Measurements from ENCODE around the gene C1orf198.

The C1orf198 gene

GRCh38 chr1:230794431-230794830 lies 73.9 kb downstream of the C1orf198 start:
- no peak overlapping the region for H3K4me3 ChIP-seq (ENCODE audit: low read length)
- H3K4me1 ChIP-seq (ENCODE audit: control insufficient read depth, low read length): no peaks in the 10 kb centered on the region
- no peaks in the 10 kb centered on the region for H3K9me3 ChIP-seq (ENCODE audit: control insufficient read depth, insufficient read depth, low read length)
- no peaks in the 10 kb centered on the region for H3F3A ChIP-seq (ENCODE audit: control insufficient read depth, insufficient read depth)
- no peaks in the 10 kb centered on the region for H3K36me3 ChIP-seq (ENCODE audit: control insufficient read depth, low read length)
- no peaks in the 10 kb centered on the region for H3K27me3 ChIP-seq (ENCODE audit: control insufficient read depth, low read length)
- no peak overlapping the region for H3K27ac ChIP-seq (ENCODE audit: low read depth, low read length)
- H3K4me2 ChIP-seq (ENCODE audit: low read length): no peak overlapping the region
- no peaks in the 10 kb centered on the region for H4K20me1 ChIP-seq (ENCODE audit: control insufficient read depth, insufficient read depth, low read depth, low read length)
- H3K79me2 ChIP-seq (ENCODE audit: control insufficient read depth, low read length): no peaks in the 10 kb centered on the region
- H3K9me2 ChIP-seq (replicated peaks; ENCODE audit: control insufficient read depth, low read length): no peaks in the 10 kb centered on the region
- no peak for TF ChIP-seq EZH2phosphoT487 (IDR thresholded peaks at IDR 0.05; ENCODE audit: borderline replicate concordance, low read length)
- TF ChIP-seq CTCF (IDR thresholded peaks at IDR 0.05; ENCODE audit: low read depth, low read length, poor library complexity, severe bottlenecking): no peak

GRCh38 chr1:230793463-230793745 lies 74.9 kb downstream of the C1orf198 start:
- Histone ChIP-seq H3K27ac (ENCODE audit: low read depth, low read length) (no peak overlapping the region), H3K79me2 (ENCODE audit: control insufficient read depth, low read length) (no peaks in the 10 kb centered on the region), H3K4me1 (ENCODE audit: control insufficient read depth, low read length) (no peaks in the 10 kb centered on the region), H3K4me3 (ENCODE audit: low read length) (no peak overlapping the region), H3F3A (ENCODE audit: control insufficient read depth, insufficient read depth) (no peaks in the 10 kb centered on the region), H3K9me3 (ENCODE audit: control insufficient read depth, insufficient read depth, low read length) (no peaks in the 10 kb centered on the region), H3K36me3 (ENCODE audit: control insufficient read depth, low read length) (no peaks in the 10 kb centered on the region), H4K20me1 (ENCODE audit: control insufficient read depth, insufficient read depth, low read depth, low read length) (no peaks in the 10 kb centered on the region), H3K4me2 (ENCODE audit: low read length) (no peak overlapping the region), H3K27me3 (ENCODE audit: control insufficient read depth, low read length) (no peaks in the 10 kb centered on the region), H3K9me2 (replicated peaks; ENCODE audit: control insufficient read depth, low read length) (no peaks in the 10 kb centered on the region)
- TF ChIP-seq EZH2phosphoT487 (IDR thresholded peaks at IDR 0.05; ENCODE audit: borderline replicate concordance, low read length) (no peak), CTCF (IDR thresholded peaks at IDR 0.05; ENCODE audit: low read depth, low read length, poor library complexity, severe bottlenecking) (no peak)

- Histone ChIP-seq H3K79me2 (ENCODE audit: control insufficient read depth, low read length) (no peaks in the 10 kb centered on the region), H3K9me3 (ENCODE audit: control insufficient read depth, insufficient read depth, low read length) (no peaks in the 10 kb centered on the region), H3K27ac (ENCODE audit: low read depth, low read length) (no peak overlapping the region), H3K27me3 (ENCODE audit: control insufficient read depth, low read length) (no peaks in the 10 kb centered on the region), H4K20me1 (ENCODE audit: control insufficient read depth, insufficient read depth, low read depth, low read length) (no peaks in the 10 kb centered on the region), H3K4me1 (ENCODE audit: control insufficient read depth, low read length) (no peaks in the 10 kb centered on the region), H3K4me2 (ENCODE audit: low read length) (no peak overlapping the region), H3K9me2 (replicated peaks; ENCODE audit: control insufficient read depth, low read length) (no peaks in the 10 kb centered on the region), H3K4me3 (ENCODE audit: low read length) (no peak overlapping the region), H3F3A (ENCODE audit: control insufficient read depth, insufficient read depth) (no peaks in the 10 kb centered on the region), H3K36me3 (ENCODE audit: control insufficient read depth, low read length) (no peaks in the 10 kb centered on the region)
- no peak for TF ChIP-seq EZH2phosphoT487 (IDR thresholded peaks at IDR 0.05; ENCODE audit: borderline replicate concordance, low read length)
- TF ChIP-seq CTCF (IDR thresholded peaks at IDR 0.05; ENCODE audit: low read depth, low read length, poor library complexity, severe bottlenecking): no peak
These were observed 75.4 kb downstream of the C1orf198 start for GRCh38 chr1:230792691-230793462.
